Cerebellar nuclear complex (tissue), 1 donor: ENCODE results near the gene MCC.
"Not testable (repeated sequence)": the region's sequence is repeated elsewhere in the genome, so short reads cannot be mapped to it uniquely, and the experiment has no call there.

ENCODE experiments used
- DNase-seq, 2 experiments: peaks; one replicate each; lab custom pipeline; 2025; lab: John Stamatoyannopoulos, UW

Gene MCC

DNA sequence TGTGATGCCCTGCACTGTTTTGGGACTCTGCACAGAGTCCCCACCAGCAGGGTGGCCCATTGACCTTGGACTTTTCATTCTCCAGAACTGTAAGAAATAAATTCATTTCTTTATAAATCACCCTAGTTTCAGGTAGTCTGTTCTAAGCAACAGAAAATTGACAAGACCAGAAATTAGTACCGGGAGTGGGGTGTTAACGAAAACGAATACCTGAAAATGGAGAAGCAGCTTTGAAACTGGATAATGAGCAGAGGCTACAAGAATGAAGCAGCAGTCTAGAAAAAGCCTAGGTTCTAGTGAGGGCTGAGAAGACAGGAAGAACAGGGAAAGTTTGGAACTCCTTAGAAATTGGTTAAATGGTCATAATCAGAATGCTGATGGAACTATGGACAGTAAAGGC is 2.1 kb upstream of the MCC start:
- DNase-seq, result no peak

DNA sequence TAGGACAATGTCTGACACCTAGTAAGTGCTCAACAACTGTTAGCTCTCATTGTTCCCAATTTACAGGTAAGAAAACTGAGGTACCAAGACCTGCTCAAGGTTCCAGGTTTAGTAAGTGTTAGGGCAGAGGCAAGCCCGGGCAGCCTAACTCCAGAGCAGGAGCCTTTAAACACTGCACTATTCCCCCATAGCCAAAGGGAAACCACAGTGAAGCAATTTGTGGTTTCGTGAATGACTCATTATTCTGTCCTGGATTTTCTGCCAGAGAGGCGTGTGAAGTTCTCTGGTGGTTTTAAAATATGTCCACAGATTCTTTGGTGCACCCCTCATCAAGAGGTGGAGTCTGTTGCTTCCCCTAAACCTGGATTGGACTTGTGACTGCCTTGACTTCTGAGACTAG is 1.0 kb upstream of the MCC start:
- DNase-seq, result no peak

DNA sequence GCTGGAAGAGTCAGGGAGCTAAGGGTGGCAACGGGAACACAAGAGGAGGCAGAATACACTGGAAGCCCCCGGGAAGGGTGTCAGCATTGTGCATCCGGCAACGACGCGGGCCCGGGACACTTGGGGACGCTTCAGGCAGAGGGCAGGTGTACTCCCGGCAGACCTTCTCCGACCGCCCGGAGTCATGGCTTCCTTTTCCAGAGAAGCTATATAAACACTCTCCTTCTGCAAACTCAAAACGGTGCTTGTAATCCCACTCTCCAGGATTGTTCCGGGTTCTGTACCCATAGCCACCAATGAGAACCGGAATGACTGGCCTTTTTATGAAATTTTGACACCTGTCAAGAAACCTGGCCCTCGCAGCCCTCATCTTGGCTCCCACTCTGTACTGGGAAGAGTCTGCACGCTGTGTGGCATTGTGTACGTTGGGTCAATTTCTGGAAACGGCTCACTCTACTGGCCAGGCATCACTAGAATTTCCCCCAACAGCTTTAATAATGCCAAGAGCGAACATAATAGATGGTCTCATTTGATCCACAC is 462 bp upstream of the MCC start:
- no peak for DNase-seq

DNA sequence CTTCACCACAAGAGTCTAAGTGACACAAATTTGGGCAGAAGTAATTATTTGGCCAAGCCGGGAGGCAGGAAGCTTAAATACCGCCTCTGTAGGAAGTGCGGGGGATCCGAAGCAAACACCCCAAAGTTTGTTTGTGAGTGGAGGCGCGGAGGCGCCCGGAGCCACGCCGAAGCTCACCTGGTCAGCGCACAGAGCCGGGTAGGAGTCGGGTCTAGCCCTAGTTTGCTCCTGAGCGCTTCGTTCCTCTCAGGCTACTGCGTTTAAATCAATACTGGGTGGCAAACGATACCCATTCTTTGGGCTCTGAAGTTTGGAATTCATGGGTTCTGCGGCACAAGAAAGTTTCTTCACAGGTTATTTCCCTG is 855 bp downstream of the MCC start:
- DNase-seq, result no peak

DNA sequence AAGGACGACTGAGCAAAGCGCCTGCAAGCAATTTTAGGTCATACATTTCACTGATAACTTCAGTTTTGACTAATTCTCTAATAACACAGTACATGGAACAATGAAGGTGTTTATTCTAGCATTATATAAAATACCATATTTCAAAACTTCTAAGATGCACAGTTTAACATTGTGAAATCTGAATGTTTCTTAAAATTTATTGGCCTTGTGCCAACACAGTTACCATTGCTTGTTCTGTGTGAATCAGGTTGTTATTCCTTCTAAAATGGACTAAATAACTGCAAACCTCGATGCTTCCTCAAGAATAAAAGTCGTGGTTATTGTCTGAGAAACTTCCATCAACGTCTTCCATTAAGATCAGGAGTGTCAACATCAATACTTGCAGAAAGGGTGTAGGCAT is 8.0 kb downstream of the MCC start:
- DNase-seq, result no peak

DNA sequence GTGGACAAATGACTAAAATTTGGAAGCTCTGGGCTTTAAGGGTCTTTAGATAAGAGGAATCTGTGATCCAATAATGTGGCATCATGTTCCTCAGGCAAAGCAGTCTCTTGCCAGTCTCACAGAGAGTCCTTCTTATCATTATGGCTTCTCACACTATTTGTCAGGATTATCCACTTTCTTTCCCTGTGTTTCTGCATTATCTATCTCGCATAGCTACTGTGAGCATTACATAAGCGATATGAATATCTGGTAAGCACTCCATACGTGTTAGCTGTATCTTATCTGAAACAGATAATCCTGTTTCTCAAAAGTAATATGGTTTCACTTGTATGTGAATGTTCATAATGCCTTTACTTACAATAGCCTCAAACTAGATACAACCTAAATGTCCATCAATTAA is 9.6 kb downstream of the MCC start:
- DNase-seq, result no peak

DNA sequence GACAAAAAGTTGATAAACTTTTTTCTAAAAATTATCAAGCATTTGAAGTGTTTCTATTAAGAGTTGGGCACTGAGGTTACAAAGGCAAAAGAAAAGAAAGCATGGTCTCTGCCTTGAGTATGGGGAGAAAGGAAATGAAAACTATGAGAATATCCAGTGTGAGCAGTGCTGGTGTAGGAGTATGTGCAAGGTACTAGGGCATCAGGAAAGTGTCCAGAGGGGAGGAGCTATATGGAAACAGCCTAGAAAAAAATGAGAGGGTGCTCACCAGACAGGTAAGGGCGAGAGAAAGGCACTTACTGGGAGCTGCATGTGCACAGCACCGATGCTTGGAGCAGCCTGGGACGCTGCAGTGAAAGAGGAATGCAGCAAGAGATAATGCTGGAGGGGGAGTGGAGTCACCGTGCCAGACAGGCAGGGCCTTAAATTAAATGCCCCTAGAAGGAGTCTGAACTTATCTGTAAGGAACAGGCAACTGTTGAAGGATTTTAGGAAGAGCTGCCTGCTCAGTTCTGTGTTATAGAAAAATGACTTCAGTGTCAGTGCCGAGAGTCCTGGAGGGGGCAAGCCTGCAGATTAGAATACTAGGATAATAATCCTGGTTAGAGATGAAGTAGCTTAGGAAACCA is 14.0 kb downstream of the MCC start:
- no peak for DNase-seq

DNA sequence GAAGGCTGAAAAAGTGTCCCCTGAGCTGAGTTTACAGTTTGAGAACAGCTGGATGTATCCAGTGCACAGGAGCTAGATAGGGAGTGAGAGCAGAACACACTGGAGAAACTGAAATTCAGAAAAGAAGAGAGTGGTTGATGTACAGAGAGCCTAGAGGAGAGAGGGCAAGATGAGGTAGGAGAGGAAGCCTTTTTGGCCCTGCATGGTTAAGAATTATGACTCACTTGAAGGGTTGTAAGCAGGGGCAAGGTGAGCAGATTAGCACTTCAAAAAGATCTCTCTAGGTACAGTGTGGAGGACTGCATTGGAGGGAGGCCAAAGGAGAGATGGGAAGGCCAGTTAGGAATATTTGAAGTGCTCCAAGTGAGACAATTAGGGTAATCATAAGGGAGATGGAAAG is 25.2 kb downstream of the MCC start:
- no peak for DNase-seq

DNA sequence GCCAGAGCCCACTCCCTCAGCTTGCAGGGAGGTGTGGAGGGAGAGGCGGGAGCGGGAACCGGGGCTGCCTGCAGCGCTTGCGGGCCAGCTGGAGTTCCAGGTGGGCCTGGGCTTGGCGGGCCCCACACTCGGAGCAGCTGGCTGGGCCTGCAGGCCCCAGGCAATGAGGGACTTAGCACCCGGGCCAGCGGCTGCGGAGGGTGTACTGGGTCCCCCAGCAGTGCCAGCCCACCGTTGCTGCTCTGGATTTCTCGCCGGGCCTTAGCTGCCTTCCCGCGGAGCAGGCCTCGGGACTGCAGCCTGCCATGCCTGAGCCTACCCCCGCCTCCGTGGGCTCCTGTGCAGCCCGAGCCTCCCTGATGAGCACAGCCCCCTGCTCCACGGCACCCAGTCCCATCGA is 31.1 kb downstream of the MCC start:
- not testable (repeated sequence) for DNase-seq

DNA sequence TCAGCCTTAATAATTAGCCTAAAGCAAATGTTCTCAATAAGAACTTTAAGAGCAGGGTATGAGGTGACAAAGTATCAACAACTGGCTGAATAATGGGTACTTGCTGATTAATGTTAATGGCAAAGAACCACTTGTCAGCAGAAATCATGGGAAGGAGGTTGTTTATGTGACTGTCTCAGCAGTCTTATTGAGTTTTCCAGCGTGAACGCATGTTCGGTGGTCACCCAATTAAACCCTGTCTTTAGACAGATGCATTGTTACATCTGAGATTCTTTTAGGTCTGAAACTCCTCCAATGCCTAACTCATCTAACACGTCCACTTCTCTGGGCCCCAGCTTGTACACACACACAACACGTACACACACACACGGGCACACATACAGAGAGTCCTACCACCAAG is 35.3 kb downstream of the MCC start:
- DNase-seq, result no peak

DNA sequence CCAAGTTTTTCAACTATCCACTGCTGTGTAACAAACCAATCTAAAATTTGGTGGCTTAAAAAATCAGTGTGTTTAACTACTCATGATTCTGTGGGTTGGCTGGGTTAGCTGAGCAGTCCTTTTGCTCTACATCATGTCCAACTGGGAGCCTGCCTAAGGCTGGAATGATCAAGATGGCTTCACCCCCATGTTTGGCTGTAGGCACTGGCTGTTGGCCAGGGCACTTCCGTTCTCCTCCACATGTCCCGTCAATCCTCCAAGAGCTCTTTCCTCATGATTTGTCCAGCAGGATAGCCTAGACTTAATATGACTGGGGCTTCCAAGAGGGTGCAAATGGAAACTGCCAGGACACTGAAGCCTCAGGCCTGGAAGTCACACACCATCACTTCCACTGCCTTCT is 36.5 kb downstream of the MCC start:
- DNase-seq, result no peak

DNA sequence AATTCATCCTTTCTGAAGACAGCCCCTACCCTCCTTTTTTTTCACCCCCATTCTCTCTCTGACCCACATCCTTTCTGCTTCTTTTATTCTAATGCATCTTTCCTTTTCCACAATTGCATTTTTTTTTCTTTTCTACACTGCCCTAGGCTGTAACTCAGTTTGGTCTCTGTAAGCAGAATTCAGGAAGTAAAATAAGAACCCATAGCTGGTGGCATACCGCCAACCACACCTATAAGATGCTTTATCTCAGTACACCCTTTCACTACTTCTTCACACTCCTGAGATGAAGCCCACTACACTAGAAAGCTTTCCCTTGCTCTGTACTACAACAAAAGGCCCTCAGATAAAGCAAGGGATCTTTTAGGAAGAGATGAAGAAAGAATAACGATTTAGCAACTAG is 37.3 kb downstream of the MCC start:
- DNase-seq, result no peak

DNA sequence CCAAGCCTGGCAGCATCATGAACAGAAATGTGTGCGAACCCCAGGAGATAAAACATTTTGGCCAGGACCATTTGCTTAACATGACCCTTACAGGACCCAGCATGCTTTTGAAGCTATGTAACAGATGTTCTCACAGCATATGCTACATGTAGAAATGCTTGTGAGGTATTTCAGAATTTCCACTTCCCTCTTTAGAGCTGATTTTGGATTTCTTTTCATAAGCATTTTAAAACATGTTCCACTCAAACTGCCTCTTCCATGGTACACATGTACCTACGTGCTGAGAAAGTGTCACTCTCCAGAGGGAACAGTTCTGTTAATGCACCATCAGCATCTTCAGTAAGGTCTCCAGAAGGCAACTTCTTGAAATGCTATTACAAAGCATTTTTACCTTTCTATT is 37.8 kb downstream of the MCC start:
- DNase-seq, result no peak

DNA sequence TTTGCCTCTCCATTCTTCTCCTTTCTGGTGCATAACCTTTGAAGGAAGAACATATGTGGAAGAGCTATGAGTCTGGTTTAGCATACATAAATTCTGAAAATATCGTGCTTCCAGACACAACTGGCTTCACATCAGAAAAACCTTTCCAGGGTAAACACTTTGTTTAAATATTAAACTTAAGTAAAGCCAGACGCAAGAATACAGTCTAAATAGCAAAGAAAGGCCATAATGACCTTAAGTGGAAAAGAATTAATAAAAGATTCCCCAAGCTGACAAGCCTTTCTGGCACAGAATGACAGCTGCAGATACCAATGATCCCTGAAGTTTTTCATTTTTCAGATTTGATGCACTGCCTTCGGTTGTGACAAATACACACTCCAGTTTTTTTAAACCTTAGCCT is 40.0 kb downstream of the MCC start:
- DNase-seq, result no peak

DNA sequence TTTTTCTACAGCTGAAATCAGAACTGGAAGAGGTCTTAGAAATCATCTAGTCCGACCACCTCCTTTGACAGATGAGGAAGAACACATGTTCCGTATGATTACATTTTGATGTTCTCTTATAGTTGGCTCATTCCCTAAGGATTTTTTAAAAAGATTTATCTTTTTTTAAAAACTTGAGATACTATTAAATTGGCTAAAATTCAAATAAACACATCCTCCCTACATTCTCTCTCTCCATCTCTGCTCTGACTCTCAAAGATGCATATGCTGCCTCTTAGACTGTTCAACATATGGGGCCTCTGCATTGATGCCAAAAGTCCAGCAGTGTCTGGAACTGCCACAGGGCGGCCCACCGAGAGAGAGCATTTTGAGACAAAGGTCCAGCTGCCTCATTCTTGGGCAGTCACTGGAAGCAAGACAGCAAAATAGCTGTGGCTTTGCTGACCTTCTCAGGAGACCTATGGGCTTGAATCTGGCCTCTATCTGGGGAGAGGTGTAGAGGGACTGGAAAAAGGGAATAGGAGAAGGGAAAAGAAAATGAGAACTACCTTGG is 40.7 kb downstream of the MCC start:
- DNase-seq, result peak in 1 of 2 experiments; percentile 50

DNA sequence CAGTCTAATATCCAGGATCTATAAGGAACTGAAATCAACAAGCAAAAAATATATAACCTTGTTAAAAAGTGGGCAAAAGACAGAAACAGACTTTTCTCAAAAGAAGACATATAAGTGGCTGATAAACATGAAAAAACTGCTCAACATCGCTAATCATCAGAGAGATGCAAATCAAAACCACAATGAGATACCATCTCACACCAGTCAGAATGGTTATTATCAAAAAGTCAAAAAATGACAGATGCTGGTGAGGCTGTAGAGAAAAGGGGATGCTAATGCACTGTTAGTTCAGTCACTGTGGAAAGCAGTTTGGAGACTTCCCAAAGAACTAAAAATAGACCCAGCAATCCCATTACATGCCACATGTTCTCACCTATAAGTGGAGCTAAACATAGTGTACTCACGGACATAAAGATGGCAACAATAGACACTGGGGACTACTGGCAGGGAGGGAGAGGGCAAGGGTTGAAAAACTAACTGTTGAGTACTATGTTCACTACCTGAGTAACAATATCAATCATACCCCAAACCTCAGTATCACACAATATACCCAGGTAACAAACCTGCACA is 41.8 kb downstream of the MCC start:
- DNase-seq, result no peak

DNA sequence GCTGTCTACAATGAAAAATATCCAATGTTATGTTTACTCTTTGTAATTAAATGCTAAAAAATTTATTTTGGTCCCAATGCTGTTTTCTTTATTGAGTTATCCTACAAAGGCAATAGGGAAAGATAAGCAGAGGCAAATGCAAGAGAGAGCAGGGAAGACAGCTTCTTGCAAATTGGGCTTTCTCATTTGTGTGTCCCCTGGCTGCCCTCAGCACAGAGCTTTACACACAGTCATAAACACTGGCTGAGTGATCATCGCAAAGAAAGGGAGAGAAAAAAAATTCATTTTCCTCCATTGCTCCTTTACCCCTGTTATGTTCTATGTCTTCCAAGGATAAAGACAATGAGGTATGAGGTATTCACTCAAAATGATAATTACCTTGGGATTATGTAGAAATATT is 51.1 kb downstream of the MCC start:
- DNase-seq, result no peak

DNA sequence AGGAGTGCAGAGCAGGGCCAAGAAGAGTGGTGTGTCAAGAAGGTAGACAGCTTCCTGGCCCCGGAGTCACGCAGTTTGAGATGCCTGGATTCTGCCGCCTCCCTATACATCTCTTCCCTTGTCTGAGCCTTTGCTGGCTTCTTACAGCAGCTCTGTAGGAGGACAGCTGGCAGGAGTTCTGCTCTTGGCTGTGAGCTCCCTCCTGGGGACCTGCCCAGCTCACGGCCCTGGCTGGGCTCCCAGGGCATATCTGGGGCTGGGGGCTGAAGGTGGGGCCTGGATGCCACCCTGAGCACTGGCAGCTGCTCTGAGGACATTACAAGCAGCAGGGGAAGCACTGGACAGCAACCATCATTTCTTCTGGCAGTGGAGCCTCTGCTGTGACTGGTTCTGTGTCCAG is 52.7 kb downstream of the MCC start:
- no peak for DNase-seq

DNA sequence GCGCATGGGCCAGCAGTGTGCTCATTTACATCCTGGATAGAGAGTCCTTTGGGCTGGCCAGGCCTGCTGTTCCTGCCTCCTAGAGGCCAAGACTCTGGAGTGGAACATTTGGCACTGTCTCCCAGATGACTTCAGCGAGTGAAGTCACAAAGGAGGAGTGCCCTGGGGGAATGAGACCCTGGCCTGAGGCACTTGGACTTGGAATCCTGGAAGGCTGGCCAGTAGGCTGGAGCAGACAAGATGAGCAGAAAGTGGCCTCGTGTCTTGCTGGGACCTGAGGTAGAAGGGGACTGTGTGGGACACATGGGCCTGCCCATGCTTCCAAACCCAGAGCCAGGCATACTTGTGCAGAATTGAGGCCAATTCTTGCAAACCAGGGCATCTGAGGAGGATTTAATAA is 53.4 kb downstream of the MCC start, which contains the start of gene TSSK1B:
Gene TSSK1B (minus strand): TSS at position 101 of the 400 bp plus-strand sequence. CDS start 150 bp downstream, outside the sequence.
- DNase-seq, result no peak

DNA sequence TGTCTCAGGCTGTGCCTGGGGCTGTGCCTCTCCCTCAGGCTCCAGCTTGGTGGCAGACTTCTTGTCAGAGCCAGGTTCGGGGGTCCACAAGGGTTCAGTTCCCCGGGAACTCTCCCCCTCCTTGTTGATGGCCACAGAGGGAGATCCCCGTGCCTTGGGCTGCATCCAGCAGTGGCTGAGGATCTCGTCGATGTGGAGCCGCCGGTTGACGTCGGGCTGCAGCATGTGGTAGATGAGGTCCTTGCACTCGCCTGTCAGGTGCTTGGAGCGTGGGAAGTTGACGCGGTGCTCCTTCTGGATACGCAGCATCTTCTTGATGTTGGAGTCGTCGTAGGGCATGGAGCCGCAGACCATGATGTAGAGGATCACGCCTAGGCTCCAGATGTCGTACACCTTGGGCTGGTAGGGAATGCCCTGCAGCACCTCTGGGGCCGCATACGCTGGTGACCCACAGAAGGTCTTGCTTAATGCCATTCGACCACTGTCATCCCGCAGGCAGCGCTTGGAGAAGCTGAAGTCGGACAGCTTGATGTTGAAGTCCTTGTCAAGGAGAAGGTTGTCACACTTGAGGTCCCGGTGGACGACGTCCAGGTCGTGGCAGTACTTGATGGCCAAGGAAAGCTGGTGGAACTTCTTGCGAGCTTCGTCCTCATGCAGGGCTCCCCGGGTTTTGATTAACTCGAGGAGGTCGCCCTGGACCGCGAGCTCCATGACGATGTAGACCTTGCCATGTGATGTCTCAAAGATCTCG is 54.2 kb downstream of the MCC start:
- DNase-seq, result no peak

DNA sequence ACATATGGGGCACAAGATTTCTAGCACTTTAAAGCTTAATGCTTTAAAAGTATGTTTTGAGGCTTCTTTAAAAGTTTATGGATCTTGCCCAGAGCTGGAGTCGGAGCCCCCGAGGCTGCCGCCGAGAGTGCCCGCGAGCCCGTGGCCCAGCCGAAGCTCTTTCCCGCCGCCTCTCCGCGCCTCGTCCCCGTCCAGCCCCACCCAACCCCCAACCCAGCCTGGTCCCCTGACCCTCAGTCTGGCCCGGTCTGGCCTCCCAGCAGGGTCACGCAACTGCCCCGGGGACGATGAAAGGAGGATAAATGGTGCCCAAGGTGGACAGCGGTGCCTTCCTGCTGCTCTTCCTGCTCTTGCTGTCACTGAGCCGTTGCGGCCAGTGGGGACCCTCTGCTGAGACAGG is 55.2 kb downstream of the MCC start:
- DNase-seq, result no peak

DNA sequence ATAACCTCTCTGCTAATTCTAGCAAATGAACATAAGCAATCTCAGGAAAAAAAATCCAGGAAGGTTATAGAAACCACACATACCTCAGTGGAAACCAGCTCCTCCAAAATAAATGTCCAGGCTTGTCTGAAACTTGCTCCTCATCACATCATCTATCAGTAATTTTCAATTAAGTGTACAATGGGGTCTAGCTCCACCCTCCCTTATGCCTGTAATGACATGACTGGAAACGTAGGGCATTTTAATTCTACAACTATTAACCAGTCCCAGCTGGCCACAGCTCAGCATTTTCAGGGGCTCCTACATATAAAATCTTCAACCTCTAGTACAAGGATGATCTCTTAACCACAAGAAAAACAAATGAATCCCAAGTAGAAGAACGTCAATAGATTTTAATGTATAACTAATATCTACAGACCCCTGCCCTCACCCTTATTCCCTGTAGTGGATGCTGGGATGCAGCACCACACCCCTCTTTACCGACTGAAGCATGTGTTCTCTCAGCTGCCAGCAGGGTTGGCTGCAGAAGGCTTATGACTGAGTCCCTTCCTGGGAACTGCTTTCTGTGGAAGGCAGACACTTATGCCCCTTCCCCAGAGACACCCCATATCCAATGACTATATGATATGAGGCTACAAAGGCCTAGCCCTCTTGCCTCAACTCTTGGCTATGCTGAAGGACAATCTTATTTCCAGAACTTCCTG is 60.2 kb downstream of the MCC start:
- no peak for DNase-seq
